Endothelial cell of umbilical vein (primary cell): ENCODE measurements around the gene ZEB1. TPM values are rescaled to one million over a fixed set of nuclear protein-coding genes. Genes with fewer than 3 reads are reported as not detected.

Source experiments
- BruUV-seq: library from RNA; stranded (reverse); fragments of 400-500 nt; replicated peaks from 2 replicates; lab custom pipeline; 2021; lab: Mats Ljungman, UMichigan
- CTCF ChIA-PET: fragments of 300-600, 350-600 bp; sonication (Branson Sonifier 250); formaldehyde crosslinking; loops from one replicate; lab custom pipeline; 2021; ENCODE audit warnings: antibody characterized with exemption, inconsistent platforms; lab: Charles Lee
- POLR2A ChIA-PET: fragments of 300-600, 350-600 bp; sonication (Branson Sonifier 250); formaldehyde crosslinking; loops from one replicate; lab custom pipeline; 2021; ENCODE audit warnings: antibody characterized with exemption, inconsistent platforms; lab: Charles Lee
- DNase-seq: peaks from one replicate; pipeline ENCODE4 v3.0.0-alpha.2; 2011; ENCODE audit warnings: low read depth, low spot score
- FAIRE-seq: peaks from 2 replicates; lab custom pipeline; 2011; peaks lifted over from hg19 to GRCh38; lab: Jason Lieb, UNC
- H2AFZ ChIP-seq: 2 replicates; pipeline ENCODE4 v1.6.0; 2012; ENCODE audit warnings: low read depth, low read length, control low read depth, inconsistent platforms
- H3K27ac ChIP-seq: 2 replicates; pipeline ENCODE4 v1.5.1; 2011; ENCODE audit warnings: low read depth, mild to moderate bottlenecking, control low read depth, low read length, moderate library complexity; ENCODE audit not compliant: insufficient read depth
- H3K27me3 ChIP-seq, 2 experiments: 2 replicates each; pipeline versions ENCODE4 v1.6.0 to v1.6.1; 2011; ENCODE audit warnings: low read length in 2 of 2, mixed read lengths in 1 of 2; ENCODE audit not compliant: control insufficient read depth in 2 of 2, insufficient read depth in 2 of 2
- H3K36me3 ChIP-seq, 2 experiments: 2 replicates in 1 of 2; 3 replicates in 1 of 2; pipeline ENCODE4 v1.5.1; 2011; ENCODE audit warnings: low read length in 2 of 2, mild to moderate bottlenecking in 1 of 2, moderate library complexity in 1 of 2; ENCODE audit not compliant: control insufficient read depth in 2 of 2, insufficient read depth in 2 of 2; ENCODE audit errors: extremely low read depth in 1 of 2
- H3K4me1 ChIP-seq: 3 replicates; pipeline ENCODE4 v1.5.1; 2011; ENCODE audit warnings: mild to moderate bottlenecking, low read length; ENCODE audit not compliant: control insufficient read depth, insufficient read depth; ENCODE audit errors: extremely low read depth
- H3K4me2 ChIP-seq: 2 replicates; pipeline ENCODE4 v1.6.1; 2011; ENCODE audit warnings: low read length, control low read depth, mixed read lengths; ENCODE audit not compliant: insufficient read depth
- H3K4me3 ChIP-seq, 3 experiments: fragments of 200-600 bp in 1 of 3; sonication (generic), shearing (Covaris generic) in 1 of 3; replicated peaks in 1 of 3; 2 replicates each; pipeline ENCODE4 v1.5.1; 2011 to 2016; ENCODE audit warnings: control low read depth in 3 of 3, low read length in 3 of 3, mild to moderate bottlenecking in 2 of 3, inconsistent platforms in 1 of 3, low read depth in 1 of 3, moderate library complexity in 1 of 3; ENCODE audit not compliant: insufficient read depth in 1 of 3
- H3K79me2 ChIP-seq: 2 replicates; pipeline ENCODE4 v1.6.0; 2012; ENCODE audit warnings: low read length, inconsistent platforms; ENCODE audit not compliant: control insufficient read depth, insufficient read depth
- H3K9ac ChIP-seq: replicated peaks from 2 replicates; pipeline ENCODE3; 2011; ENCODE audit warnings: low read length, control low read depth; ENCODE audit not compliant: insufficient read depth; ENCODE audit errors: extremely low read depth
- H3K9me1 ChIP-seq: replicated peaks from 3 replicates; pipeline ENCODE4 v1.6.0; 2011; ENCODE audit warnings: mild to moderate bottlenecking, low read length; ENCODE audit not compliant: control insufficient read depth, insufficient read depth; ENCODE audit errors: extremely low read depth
- H3K9me3 ChIP-seq: replicated peaks from 2 replicates; pipeline ENCODE4 v1.5.1; 2012; ENCODE audit warnings: low read length, inconsistent platforms; ENCODE audit not compliant: control insufficient read depth, insufficient read depth
- H4K20me1 ChIP-seq: replicated peaks from 2 replicates; pipeline ENCODE3; 2011; ENCODE audit warnings: mild to moderate bottlenecking, low read length; ENCODE audit not compliant: control insufficient read depth, insufficient read depth; ENCODE audit errors: extremely low read depth
- CTCF ChIP-seq, 2 donors: IDR thresholded peaks; 1 replicate in 1 of 2; 2 replicates in 1 of 2; pipeline ENCODE4 v1.5.1; 2011; ENCODE audit warnings: low read length in 2 of 2, mild to moderate bottlenecking in 2 of 2, moderate library complexity in 2 of 2, control low read depth in 1 of 2, inconsistent platforms in 1 of 2, low read depth in 1 of 2; ENCODE audit not compliant: insufficient read depth in 1 of 2; ENCODE audit errors: extremely low read depth in 1 of 2
- EZH2 ChIP-seq: IDR thresholded peaks from 2 replicates; pipeline ENCODE4 v1.6.1; 2012; ENCODE audit warnings: borderline replicate concordance, low read depth, mild to moderate bottlenecking, moderate library complexity, low read length, inconsistent platforms; ENCODE audit not compliant: severe bottlenecking
- FOS ChIP-seq: IDR thresholded peaks from 2 replicates; pipeline ENCODE4 v1.6.1; 2011; ENCODE audit warnings: mild to moderate bottlenecking, low read length, moderate library complexity, borderline replicate concordance; ENCODE audit not compliant: insufficient read depth
- GATA2 ChIP-seq: IDR thresholded peaks from 2 replicates; pipeline ENCODE4 v1.7.0; 2011; ENCODE audit warnings: low read depth, mild to moderate bottlenecking, moderate library complexity, mixed read lengths, low read length; ENCODE audit not compliant: insufficient read length, insufficient read depth
- JUN ChIP-seq: IDR thresholded peaks from 2 replicates; pipeline ENCODE4 v1.6.1; 2011; ENCODE audit warnings: borderline replicate concordance, low read depth; ENCODE audit not compliant: insufficient read length, insufficient read depth
- MAX ChIP-seq: IDR thresholded peaks from 2 replicates; pipeline ENCODE4 v1.6.1; 2011; ENCODE audit not compliant: insufficient read depth, insufficient read length
- MYC ChIP-seq: IDR thresholded peaks from one replicate; pipeline ENCODE4 v1.6.1; 2011; ENCODE audit warnings: mild to moderate bottlenecking, low read depth, low read length
- POLR2A ChIP-seq: IDR thresholded peaks from 2 replicates; pipeline ENCODE4 v1.6.1; 2012; ENCODE audit warnings: low read depth, mild to moderate bottlenecking, control low read depth, low read length
- POLR2AphosphoS5 ChIP-seq: IDR thresholded peaks from 2 replicates; pipeline ENCODE4 v1.6.1; 2012; ENCODE audit warnings: low read depth, mild to moderate bottlenecking, control low read depth, low read length, moderate library complexity; ENCODE audit not compliant: insufficient read depth
- dilution Hi-C: fragments of 300-500 bp; cut with MboI; formaldehyde crosslinking; loops from one replicate; pipeline ENCODE4 v1.15.0; 2019; ENCODE audit warnings: low sequenced_read_pairs; ENCODE audit not compliant: extremely low pct_ligation_motif_present
- intact Hi-C: fragments of 100-400 bp; cut with micrococcal nuclease; formaldehyde crosslinking; loops from one replicate; pipeline ENCODE4 v1.10.0; 2022
- polyA plus RNA-seq, 4 experiments: library from polyadenylated mRNA; depleted of rRNA in 3 of 4; stranded (reverse) in 3 of 4; unstranded in 1 of 4; fragments of >200 nt; gene quantifications; 2 replicates each; pipeline versions ENCODE4 v1.2.1 to v1.2.3, GENCODE V29; 2011 to 2012; ENCODE audit warnings: missing spikeins in 1 of 4
- total RNA-seq: library from RNA; stranded (reverse); gene quantifications from 2 replicates; pipeline ENCODE4 v1.2.3, GENCODE V29; 2021

The ZEB1 gene
- total and polyA plus RNA-seq, 2 donors (not counting 3 experiments of a cell fraction or from before 2014, with no cell fraction given): 19.8 to 130 TPM

DNA sequence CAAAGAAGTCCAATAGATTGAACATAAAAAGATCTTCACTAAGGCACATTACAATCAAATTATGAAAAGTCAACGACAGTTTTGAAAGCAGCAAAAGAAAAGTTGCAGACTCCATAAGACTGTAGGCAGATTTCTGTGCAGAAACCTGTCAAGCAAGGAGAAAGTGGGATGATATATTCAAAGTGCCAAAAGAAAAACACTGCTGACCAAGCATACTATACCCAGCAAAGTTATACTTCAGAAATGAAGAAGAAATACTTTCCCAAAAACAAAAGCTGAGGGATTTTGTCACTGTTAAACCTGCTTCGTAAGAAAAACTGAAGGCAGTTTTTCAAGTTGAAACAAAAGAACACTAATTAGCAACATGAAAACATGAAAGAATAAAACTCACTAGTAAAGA lies 145.5 kb downstream of the ZEB1 start:
- FAIRE-seq: no peak
- DNase-seq: no peak
- Histone ChIP-seq H3K9ac (no peak overlapping the region), H3K9me3 (no peaks in the 10 kb centered on the region), H3K27ac (no peak overlapping the region), H3K4me2 (no peak overlapping the region), H3K9me1 (no peaks in the 10 kb centered on the region), H2AFZ (no peak overlapping the region), H3K4me3 (no peak overlapping the region), H3K4me1 (no peaks in the 10 kb centered on the region), H4K20me1 (peaks cover 5% of the 10 kb centered on the region), H3K36me3 (peaks cover 19 to 24% of the 10 kb centered on the region in 2 experiments), H3K27me3 (no peaks in the 10 kb centered on the region), H3K79me2 (peaks cover 35% of the 10 kb centered on the region)
- ChIA-PET POLR2A (no interaction called here), CTCF (no interaction called here)
- dilution Hi-C loops (no loop called here), intact Hi-C loops (no loop called here)
- BruUV-seq: no TSS peak
- TF ChIP-seq MYC: no peak
- no peak for TF ChIP-seq EZH2
- TF ChIP-seq POLR2AphosphoS5: no peak
- TF ChIP-seq GATA2: no peak
- no peak for TF ChIP-seq FOS
- TF ChIP-seq CTCF (IDR thresholded peaks at IDR 0.05; ENCODE audit: extremely low read depth in 1 of 2, insufficient read depth in 1 of 2, low read depth in 1 of 2, low read length in 2 of 2): no peak
- no peak for TF ChIP-seq MAX
- TF ChIP-seq JUN: no peak
- TF ChIP-seq POLR2A: no peak
